ENCODE measurements around the gene SETDB2.
A peak's percentile ranks its signal among the peaks of the same experiment; 100 is the strongest.

SETDB2 gene

DNA sequence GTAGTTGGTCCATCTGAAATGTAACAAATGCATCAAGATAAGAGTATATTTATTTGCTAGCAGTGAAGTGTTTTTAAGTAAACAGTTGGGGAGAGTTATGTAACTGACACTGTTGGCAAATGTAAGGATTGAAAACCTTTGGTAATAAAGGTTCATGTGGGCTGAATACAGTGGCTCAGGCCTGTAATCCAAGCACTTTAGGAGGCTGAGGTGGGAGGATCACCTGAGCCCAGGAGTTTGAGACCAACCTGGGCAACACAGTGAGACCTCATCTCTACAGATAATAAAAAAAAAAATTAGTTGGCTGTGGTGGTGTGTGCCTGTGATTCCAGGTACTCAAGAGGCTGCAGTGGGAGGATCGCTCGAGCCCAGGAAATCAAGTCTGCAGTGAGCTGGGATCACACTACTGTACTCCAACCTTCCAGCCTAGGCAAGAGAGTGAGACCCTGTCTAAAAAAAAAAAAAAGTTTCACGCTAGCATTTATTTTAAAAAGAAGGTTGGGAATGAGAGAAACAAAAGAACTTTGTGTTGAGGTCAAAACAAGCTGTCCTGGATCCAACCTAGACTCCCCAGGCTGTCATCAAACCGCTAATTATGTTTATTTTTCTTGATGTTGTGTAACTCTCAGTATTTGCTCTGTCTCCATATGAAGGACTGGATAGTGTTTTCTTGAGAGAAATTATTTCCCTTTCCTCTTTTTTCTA is 20.7 kb downstream of the SETDB2 start:
- no peak for DNase-seq (ENCODE audit: low read depth in 2 of 2)

DNA sequence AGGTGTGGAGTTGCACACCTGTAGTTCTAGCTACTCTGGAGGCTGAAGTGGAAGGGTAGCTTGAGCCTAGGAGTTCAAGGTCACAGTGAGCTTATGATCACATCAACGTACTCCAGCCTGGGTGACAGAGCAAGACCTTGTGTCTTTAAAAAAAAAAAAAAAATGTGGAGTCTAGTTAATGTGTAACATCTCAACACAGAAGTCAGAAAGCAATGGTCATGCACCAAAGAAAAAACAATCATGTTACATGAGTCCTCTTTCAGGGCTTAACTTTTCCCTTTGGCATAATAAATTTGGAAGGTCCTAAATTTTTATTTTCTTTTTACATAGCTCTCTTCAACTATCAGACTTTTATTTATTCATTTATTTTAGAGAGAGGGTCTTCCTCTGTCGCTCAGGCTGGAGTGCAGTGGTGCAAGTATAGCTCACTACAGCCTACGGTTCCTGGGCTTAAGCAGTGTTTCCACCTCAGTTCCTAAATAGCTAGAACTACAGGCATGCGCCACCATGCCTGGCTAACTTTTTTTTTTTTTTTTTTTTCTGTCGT is 22.3 kb downstream of the SETDB2 start:
- DNase-seq (ENCODE audit: low read depth in 2 of 2): no peak

DNA sequence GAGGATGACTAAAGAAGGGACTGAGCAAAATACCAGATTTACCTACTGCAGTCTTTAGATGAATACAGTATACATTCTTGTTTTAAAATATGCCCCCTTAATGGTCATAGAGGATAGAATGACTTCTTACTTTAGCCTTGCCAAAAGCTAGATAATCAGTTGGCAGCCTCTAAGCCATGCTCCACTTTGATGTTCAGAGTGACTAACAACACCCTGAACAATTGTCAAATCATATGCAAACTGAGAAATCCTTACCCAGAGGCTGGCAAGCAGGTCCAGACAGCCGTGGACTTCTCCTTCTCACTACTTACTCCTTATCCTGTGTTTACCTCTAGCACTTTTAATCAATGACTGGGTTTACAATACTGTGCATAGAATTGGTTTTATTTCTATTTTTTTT is 28.1 kb downstream of the SETDB2 start:
- DNase-seq (ENCODE audit: low read depth in 2 of 2): no peak

DNA sequence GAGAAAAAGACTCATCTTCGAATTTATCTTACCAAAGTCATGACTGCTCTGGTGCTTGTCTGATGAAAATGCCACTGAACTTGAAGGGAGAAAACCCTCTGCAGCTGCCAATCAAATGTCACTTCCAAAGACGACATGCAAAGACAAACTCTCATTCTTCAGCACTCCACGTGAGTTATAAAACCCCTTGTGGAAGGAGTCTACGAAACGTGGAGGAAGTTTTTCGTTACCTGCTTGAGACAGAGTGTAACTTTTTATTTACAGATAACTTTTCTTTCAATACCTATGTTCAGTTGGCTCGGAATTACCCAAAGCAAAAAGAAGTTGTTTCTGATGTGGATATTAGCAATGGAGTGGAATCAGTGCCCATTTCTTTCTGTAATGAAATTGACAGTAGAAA is 32.5 kb downstream of the SETDB2 start:
- no peak for DNase-seq (ENCODE audit: low read depth in 2 of 2)

DNA sequence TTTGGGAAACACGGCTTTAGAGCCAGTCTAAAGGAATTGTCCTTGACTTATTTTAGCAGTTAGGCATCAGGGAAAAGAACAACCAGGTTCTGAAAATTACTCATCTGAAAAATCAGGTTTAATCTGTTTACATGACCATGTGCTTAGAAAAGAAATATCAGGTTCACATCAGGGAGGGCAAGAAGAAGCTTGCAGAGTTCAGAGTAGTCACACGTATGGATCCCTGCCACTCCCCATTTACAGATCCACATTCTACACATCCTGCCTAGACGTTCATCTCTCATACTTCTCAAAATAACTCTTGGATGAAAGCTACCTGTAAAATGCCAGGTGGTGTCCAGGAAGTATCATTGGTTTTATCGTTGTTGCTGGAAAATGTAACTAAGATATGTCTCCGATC is 37.7 kb downstream of the SETDB2 start:
- DNase-seq (ENCODE audit: low read depth in 2 of 2): no peak

DNA sequence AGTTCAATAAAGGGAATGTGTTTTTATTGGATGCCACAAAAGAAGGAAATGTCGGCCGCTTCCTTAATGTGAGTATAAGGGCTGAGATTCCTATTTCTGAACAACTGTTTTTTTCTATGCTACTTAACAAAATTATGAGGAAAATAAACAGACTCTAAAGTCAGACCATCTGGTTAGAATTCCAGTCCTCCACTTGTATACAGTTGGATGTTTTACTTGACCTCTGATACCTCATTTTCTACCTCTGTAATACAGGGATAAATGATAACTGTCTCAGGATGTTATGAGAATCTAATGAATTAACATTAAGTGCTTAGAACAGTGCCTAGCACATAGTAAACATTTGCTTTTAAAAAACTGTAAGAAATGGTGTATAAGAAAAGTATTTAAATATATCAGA is 44.5 kb downstream of the SETDB2 start:
- DNase-seq (ENCODE audit: low read depth in 2 of 2): no peak

DNA sequence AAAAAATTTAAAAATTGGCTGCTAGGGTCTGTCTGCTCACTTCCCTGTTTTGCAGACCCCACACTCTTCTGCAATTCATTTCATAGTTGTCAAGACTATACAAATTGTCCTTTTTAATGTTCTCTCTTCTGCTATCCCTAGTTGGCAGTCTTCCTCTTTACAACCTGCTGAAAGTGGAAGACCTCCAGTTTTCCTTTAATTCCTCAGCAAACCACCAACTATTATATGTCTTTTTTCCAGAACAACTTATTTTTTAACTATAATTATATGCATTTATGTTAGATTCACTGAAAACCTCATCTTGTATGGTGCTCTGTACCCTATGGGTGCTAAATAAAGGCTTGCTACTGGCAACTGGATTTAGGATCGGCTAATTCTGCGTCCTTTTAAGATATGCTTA is 50.6 kb downstream of the SETDB2 start:
- no peak for DNase-seq (ENCODE audit: low read depth in 2 of 2)

DNA sequence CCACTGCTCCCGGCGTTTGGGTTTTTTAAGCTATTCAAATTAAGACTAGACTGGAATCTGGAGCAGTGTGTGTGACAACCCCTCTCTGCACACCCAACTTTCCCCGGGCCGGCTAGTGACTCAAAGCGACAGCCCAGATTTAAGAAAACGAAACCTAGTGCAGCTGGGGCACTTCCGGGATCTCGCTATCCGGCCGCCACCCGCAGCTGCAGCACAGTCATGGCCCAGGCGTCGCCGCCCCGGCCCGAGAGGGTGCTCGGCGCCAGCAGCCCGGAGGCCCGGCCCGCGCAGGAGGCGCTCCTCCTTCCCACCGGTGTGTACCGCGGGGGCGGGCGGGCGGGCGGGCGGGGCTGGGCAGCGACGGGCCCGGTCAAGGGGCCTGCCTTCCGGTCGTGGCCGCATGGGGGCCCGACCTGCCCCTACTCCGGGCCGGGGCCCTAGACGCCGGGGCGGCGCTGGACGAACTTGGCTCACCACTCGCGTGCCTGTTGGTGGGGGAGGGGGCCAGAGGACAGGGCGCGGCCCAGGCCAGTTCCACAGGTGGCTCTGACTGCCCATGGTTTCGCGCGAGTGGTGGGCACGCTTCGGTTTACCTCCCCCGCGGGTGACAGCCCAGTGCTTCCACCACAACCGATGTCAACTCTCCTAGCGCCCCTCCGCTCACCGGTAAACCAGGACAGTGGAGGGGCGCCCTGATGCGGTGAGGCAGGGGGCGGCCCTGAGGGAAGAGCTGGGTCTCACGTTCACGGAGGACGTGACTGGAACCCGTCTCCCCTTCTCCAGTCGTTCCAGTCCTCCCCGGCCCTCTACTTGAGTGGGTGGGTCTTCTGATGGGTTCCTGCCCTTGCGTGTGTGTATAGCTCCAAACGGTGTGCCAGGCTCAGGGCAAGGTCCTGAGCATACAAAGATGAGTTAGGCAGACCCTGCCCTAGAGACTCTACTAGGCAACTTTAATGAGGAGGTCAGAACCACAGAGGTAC is 52.0 kb downstream of the SETDB2 start, which contains the start of gene PHF11:
PHF11 (plus strand) TSS at position 171 of the 980 bp plus-strand sequence; CDS start at position 220, 49 bp downstream.
- DNase-seq (ENCODE audit: low read depth in 2 of 2): peak; percentile 85 to 87

DNA sequence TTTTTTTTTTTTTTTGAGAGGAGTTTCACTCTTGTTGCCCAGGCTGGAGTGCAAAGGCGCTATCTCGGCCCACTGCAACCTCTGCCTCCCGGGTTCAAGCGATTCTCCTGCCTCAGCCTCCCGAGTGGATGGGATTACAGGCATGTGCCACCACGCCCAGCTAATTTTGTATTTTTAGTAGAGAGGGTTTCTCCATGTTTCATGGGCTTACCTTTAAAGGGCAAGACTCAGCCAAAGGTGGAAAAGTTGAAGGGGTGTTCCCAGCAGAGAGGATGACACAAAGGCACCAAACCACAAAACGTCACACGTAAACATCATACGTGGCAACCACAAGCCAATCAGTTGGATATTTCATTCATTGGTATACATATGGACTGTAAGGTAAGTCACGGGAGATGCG is 52.8 kb downstream of the SETDB2 start:
- peak; percentile 52 to 62 for DNase-seq (ENCODE audit: low read depth in 2 of 2)

DNA sequence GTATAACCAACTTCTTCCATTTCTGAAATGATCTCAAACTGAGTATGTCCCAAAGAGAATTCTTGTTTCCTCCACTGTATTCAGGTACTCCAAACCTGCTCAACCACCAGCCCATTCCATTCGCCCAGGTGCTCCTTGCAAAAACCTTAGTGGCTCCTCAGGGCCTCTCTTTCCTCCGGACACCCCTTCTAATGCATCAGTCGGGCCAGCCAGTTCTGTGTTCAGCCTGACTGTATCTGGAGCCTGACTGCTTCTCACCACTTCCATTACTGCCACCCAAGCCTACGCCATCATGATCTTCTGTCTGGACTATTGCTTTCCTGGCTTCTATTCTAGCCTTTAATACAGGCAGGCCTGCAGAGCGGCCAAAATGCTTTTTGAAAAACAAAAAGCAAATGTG is 53.2 kb downstream of the SETDB2 start:
- DNase-seq (ENCODE audit: low read depth in 2 of 2): no peak

DNA sequence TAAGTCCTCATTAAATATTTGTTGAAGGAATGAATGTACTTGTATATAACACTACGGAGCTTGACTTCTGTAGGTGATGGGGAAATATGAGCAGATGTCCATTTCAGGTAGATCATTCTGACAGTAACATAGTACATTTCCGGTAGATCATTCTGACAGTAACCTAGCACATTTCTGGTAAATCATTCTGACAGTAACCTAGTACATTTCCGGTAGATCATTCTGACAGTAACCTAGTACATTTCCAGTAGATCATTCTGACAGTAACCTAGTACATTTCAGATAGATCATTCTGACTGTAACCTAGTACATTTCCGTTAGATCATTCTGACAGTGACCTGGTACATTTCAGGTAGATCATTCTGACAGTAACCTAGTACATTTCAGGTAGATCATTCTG is 54.1 kb downstream of the SETDB2 start:
- DNase-seq (ENCODE audit: low read depth in 2 of 2): no peak

DNA sequence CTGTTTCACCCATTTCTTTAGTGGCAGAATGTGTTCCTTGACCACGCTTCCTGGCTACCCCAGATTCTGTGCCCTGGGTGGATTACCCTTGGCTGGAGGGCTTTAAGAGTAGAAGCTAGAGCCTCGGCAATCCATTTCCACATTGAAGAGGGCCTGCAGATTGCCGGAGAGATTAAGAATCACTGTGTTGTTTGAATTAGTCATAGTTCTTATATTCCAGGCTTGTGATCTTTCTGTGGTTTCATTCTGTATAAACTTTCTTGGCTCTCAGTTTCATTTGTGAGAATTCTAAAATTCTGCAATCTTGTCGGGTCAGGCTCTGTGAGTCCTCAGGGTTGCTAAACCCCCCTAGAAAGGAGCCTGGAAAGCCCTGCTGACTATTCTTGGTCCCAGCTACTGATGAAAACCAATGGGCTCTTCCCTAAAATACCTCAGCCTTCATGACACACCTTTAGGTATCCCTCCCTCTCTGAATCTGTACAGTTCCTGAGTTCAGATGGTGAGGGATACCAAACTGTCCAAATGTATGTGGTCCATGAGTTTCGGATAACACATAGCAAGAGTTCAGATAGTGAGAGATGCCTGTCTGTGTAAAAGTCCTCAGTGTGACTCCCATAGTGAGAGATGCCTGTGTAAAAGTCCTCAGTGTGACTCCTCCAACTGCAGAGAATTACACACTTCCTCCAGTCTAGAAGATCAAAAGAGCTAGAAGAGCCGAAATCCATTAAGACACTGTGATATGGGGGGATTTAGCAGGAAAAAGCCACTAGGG is 56.0 kb downstream of the SETDB2 start:
- DNase-seq (ENCODE audit: low read depth in 2 of 2): no peak

DNA sequence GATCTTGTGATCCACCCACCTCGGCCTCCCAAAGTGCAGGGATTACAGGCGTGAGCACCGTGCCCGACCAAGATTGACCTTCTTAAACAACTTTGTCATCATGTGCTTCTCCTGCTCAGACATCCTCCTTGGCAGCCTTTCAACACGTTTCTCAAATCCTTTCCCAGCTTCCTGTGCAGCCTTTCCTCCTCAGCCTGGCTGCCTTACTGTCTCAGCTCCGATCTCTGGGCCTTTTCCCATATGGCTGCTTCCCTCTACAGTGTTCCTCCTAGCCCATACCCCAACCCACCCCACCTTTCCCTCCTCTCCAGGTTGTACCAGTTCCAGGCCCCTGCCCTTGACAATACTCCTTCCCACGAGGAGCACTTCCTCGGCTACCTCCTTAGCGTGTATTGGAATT is 58.9 kb downstream of the SETDB2 start:
- DNase-seq (ENCODE audit: low read depth in 2 of 2): no peak

DNA sequence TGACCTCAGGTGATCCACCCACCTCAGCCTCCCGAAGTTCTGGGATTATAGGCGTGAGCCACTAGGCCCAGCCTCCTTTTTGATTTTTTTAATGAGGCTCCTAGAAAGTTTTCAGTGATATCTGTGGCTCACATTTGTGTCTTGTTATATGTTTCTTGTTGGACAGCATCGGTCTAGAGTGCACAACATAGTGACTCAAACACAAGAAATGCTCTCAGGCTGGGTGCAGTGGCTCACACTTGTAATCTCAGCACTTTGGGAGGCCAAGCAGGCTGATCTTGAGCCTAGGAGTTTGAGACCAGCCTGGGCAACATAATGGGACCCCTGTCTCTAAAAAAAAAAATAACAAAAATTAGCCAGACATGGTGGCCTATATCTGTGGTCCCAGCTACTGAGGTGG is 59.9 kb downstream of the SETDB2 start:
- DNase-seq (ENCODE audit: low read depth in 2 of 2): no peak

DNA sequence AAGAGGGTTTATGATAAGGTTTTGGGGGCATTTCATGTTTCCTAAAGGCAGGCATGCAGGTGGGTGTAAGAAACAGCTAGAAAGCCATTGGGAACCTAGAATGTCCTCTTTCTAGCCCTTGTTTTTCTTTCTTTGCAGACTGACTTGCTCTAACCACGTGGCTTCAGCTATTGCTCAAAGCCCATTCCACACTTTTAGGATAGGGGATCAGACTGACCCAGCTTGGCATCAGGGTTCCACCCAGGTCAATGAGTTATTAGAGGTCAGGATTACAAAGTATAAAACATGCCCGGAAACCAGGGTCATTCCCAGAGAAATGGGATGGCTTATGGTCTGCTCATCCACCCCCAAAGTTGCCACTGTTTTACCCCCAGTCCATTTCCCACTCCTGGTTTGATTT is 68.5 kb downstream of the SETDB2 start:
- DNase-seq (ENCODE audit: low read depth in 2 of 2): no peak

DNA sequence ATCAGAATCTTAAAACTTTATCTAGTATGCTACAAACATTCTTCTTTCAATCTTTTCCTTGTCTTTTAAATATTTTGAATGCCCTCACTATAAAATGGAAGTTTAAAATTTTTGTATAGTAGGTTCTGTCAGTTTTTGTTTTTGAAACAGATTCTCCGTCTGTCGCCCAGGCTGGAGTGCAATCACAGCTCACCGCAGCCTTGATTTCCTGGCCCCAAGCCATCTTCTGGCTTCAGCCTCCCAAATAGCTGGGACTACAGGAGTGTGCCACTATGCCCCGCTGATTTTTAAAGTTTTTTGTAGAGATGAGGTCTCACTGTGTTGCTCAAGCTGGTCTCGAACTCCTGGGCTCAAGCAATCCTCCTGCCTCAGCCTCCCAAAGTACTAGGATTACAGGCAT is 72.4 kb downstream of the SETDB2 start:
- DNase-seq (ENCODE audit: low read depth in 2 of 2): no peak

DNA sequence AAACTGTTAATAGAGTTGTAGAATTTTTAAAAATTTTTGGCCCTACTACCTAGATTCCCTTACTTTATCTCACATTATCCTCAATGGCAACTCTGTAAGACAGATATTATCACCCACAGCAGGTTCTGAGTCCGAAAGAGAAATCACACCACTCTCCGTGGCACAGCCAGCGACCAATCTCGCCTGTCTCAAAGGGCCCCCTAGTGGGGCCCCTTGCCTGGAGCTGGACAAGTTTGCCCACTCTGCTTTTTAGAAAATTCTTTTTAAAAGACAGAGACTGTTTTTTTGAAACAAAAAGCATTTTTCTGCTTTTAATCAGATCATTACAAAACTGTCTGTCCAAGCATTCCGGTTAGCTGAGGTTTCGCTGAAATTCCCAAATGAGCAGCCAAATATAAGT is 73.4 kb downstream of the SETDB2 start:
- no peak for DNase-seq (ENCODE audit: low read depth in 2 of 2)

DNA sequence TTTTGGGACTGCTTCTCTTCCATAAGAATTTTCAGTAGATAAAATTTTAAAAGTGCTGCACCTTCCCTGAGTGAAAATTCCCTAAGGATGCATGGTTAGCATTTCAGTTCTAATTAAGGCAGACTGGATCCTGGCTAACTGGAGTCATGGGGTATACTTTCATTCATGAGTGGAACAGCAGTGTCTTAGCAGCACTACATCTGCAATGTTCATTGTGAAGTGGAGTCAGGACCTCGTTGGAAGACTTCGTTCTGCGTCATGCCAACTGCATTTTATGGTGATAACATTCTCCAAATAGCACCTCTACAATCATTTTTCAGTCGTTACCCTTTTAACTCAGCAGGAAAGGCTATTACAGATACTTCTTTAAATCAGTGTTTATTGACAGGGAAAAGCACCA is 77.2 kb downstream of the SETDB2 start:
- no peak for DNase-seq (ENCODE audit: low read depth in 2 of 2)

DNA sequence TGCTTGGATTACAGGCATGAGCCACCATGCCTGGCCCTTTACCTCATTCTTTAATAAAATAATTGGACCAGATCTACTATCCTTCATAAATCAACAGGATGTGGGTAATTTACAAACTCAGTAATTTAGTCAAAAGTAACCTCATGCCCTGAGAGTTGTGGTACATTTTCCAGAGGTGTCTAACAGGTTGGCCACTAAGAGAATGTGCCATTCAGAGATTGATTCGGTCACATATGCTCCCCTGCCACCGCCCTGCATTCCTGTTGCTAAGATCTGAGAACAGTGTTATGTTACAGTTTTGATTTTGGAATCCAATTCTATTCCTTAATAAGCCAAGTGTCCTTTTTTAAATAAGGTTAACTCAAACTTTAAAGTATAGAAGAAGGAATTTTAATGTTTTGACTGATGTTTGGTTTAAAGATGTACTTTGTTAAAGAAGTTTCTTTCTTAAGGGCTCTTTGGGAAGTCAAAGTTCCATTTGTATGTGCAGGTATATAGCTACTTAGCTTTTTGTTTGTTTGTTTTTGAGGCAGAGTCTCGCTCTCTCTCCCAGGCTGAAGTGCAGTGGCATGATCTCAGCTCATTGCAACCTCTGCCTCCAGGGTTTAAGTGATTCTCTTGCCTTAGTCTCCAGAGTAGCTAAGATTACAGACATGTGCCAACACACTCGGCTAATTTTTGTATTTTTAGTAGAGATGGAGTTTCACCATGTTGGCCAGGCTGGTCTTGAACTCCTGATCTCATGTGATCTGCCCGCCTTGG is 80.8 kb downstream of the SETDB2 start:
- no peak for DNase-seq (ENCODE audit: low read depth in 2 of 2)

DNA sequence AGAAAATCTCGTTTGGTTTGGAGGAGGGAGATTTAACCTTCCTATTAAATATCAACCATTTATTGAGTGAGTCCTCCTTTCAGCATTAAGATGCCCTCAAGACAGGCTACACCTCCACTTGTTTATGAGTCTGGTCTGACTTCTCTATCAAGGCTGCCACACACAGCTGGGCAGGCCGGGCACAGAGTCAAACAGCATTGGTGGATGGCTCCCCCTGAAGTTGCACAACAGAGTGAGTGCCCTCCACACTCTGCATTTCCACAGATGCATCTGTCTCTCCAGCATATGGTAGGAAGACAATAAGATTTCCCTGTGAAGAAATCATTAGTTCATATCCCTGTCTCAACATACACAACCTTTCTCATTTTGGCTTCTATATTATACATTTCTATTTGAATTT is 83.0 kb downstream of the SETDB2 start:
- no peak for DNase-seq (ENCODE audit: low read depth in 2 of 2)

DNA sequence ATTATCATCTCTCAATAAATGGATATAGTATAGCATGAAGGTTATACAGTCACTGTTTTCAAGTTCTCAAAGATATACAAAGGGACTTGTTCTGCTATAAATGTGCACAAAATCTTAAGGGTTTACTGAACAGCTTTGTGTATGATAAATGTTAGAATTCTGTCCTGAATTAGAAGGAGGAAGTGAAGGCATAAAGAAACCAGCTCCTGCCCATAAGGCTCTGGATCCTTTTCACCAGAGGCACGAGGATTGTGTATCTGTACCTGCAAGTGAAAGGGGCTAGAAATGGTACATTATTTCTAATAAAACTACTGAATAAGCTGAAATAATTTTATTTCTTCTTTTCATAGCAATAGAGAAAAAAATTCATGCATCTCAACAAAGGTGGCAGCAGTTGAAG is 84.1 kb downstream of the SETDB2 start:
- DNase-seq (ENCODE audit: low read depth in 2 of 2): no peak

Data from stimulated activated CD4-positive, alpha-beta T cell treated with anti-CD3 and anti-CD28 coated beads, Interleukin-15, amount 100 ng/mL, for 48 hours (primary cell).